NCI-H510A treated with DMSO at 0.1 percent for 48 hours (cell line): ENCODE measurements around the gene MACO1.

ENCODE experiments used
- DNase-seq: peaks from one replicate; lab custom pipeline; 2025; lab: John Stamatoyannopoulos, UW

MACO1 gene

DNA sequence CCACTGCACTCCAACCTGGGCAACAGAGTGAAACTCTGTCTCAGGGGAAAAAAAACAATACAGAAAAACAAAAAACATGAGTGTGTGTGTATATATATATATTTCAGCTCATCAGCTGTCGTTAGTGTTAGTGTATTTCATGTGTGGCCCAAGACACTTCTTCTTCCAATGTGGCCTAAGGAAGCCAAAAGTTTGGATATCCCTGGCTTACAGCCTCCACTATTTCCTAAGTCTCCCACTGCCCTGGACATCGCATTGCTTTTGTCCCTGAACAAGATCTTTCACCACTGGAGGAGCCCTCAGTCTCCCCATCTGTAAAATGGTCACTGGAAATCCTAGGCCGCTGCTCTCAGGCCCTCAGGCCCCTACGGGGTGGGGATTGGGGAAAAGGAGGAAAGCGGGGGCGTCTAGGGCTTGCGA is 112.3 kb downstream of the MACO1 start:
- DNase-seq, result no peak

DNA sequence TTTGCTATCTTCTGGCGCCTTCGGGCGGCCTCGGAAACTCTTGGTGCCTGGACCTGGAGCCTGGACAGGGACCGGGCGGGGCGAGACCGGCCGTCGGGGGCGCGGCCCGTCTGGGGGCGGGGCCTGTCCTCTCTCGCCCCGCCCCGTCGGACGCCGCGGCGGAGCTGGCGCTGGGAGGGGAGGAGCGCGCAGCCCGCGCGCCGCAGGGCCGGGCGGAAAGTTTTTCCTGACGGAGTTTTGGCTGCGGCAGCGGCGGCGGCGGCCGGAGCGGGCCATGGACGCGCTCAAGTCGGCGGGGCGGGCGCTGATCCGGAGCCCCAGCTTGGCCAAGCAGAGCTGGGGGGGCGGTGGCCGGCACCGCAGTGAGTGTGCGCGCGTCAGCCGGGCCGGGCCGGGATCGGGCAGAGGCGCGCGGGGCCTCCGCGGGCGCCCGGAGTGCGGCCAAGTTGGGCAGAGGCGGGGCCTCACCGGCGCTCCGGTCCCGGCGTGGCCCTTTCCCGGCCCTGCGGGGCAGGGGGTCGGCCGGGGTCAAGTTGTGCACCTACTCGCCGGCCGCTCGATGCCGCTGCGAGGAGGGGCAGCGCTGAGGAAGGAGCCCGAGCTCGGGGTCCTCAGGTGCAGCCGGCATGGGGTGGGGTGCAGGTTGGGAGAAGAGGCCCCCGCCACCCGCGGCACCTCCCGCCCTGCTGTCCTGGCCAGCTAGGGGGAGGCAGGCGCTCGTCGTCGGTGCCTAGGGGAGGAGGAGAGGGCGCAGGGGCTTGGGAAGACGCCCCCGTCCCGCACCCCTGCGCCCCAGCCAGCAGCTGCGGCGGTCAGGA is 112.9 kb downstream of the MACO1 start, which contains the start of gene LDLRAP1:
TSS of gene LDLRAP1 (plus strand) at position 182 of the 818 bp plus-strand sequence. CDS start at position 275, 93 bp downstream.
- DNase-seq, result peak; percentile 44

DNA sequence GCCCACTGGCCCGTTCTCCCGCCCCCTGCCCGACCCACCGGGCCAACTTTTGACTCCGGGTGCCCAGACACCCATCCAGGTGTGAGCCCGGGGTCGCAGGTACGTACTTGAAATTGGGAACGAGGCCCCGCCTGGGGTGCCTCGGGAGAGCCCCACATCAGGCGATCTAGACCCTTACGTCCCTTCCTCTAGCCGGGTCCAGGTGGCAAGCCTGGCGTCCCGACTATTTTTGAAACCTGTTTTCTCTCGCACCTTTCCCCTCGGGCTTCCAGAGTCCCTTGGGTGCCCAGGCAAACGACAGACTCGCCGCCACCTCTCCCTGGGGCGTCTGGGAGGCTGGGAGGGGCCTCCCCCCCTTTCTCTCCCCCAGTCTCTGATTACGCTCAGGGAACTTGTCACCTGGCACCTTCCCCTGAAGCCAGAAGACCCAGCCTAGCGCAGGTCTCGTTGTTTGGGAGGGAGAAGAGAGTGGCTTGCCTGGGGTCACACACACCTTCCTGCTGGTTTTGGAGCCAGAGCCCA is 113.6 kb downstream of the MACO1 start:
- no peak for DNase-seq

DNA sequence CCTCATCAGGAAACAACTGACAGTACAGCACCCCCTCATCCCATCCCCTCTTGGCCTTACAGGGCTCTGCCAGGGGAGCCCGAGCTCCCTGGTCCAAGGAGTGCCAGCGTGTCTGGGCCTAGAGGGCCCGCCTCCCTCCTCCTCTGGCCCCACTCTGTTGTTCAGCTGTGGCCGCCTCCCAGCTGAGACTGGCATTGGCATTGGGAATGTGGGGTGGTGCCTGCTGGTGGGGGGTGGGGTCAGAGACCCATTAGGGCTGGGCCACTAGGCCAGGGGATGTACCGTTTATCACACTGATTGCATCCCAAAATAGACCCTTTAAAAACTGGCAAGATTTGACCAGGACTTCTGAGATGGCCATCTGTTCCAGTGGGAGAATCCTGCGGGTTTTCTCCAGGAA is 114.1 kb downstream of the MACO1 start:
- DNase-seq, result peak; percentile 28

DNA sequence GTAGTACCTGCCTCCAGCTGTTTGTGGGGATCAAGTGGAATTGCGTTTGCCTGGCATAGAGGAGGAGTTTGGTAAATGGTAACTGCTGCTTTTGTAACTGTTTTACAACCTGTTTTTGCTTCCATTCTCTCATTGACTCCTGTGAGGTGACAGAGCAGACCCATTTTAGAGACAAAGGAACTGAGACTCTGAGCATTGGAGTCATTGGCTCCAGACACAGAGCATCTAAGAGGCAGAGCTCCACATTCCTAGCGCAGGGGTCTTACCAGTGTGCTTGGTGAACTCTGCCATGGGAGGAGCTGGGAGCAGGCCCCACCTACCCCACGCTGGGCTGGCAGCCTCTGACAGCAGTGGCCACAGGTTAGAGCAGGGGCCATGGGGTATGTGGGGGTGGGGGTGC is 115.1 kb downstream of the MACO1 start:
- no peak for DNase-seq

DNA sequence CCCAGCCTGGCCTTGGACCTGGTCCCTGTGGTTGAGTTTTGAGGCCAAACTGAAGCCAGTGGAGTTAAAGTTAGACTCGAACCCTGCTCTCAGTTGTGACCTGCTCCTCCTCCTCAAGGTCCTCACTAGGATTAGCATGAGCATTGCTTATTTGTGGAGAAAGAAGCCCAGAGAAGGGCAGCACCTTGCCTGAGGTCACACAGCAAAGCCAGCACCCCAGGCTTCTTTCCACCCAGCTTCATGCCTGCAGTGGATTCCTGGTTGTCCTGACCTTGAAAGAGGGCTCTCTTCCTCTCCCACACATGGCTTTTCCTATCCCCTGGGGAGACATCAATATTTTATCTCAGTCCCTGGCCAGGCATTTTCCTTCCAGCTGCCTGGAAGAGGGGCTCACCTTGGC is 115.5 kb downstream of the MACO1 start:
- DNase-seq, result no peak

DNA sequence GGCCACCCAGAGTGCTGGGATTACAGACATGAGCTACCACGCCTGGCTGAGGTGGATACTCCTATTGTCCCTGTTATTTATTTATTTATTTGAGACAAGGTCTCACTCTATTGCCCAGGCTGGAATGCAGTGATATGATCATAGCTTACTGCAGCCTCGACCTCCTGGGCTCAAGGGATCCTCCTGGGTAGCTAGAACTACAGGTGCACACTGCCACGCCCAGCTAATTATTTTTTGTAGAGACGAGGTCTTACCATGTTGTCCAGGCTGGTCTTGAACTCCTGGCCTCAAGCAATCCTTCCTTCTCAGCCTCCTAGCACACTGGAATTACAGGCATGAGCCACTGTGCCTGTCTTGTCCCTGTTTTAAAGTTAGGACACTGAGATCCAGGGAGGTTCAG is 117.9 kb downstream of the MACO1 start:
- no peak for DNase-seq

DNA sequence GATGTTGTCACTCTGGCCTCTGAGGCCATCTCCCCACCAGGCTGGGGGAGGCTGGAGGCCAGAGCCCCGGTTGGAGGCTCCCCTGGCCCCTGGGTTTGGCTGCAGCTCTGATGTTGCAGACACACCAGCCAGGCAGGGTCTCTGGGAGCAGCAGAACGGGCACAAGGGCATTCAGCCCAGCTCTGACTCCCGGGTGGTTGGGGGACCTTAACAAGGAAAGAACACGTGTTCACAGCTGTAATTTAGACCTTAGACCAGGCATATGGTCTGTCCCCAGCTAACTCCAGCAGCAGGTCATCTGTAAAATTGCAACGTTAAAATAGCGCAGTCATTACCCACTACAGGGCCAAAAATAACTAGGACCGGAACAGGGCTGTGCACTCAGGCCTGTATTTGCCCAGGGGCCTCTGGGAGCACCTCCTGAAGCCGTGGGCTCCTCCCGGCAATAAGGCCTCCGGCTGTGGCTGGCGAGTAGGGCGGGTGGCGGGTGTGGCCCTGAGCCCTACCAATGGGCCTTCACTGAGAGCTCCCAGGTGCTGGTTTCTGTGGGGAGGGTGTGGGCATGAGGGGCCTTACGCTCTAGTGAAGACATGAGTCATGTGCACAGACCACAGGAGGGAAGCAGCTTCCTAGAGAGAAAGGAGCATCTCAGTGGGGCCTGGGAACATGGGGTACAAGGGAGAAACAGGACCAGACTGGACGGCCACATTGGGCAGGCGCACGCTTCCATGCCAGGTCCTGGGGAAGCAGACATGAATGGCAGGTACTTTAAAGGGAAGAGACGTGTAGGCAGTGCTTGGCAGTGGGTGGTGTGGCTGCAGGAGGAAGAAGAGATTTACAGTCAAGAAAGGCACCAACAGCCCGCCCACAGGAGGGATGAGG is 118.8 kb downstream of the MACO1 start:
- peak; percentile 61 for DNase-seq
